OCI-LY1 (cell line): Measurements from ENCODE around the gene HTN3.

Source experiments
- H2AFZ ChIP-seq: fragments of 200-600 bp; sonication (generic), shearing (Covaris generic); 2 replicates; pipeline ENCODE4 v1.6.0; 2014; ENCODE audit warnings: antibody characterized with exemption, mild to moderate bottlenecking, low read length
- H3F3A ChIP-seq: fragments of 200-600 bp; sonication (generic), shearing (Covaris generic); 2 replicates; pipeline ENCODE4 v1.6.0; 2014; ENCODE audit warnings: mild to moderate bottlenecking, antibody characterized with exemption, low read length, moderate library complexity; ENCODE audit not compliant: insufficient read depth
- H3K27ac ChIP-seq: fragments of 200-600 bp; sonication (generic); 2 replicates; pipeline ENCODE4 v1.5.1; 2014; ENCODE audit warnings: low read length, mixed run types, mild to moderate bottlenecking, low read depth; ENCODE audit not compliant: poor library complexity, severe bottlenecking
- H3K27me3 ChIP-seq: fragments of 200-600 bp; sonication (generic); 2 replicates; pipeline ENCODE4 v1.6.0; 2014; ENCODE audit warnings: antibody characterized with exemption, mild to moderate bottlenecking, low read length, moderate library complexity; ENCODE audit not compliant: insufficient read depth
- H3K36me3 ChIP-seq: fragments of 200-600 bp; sonication (generic); 2 replicates; pipeline ENCODE4 v1.6.1; 2014; ENCODE audit warnings: mild to moderate bottlenecking, antibody characterized with exemption, low read length, moderate library complexity, mixed read lengths; ENCODE audit not compliant: insufficient read depth
- H3K4me1 ChIP-seq: fragments of 200-600 bp; sonication (generic); 2 replicates; pipeline ENCODE4 v1.5.1; 2014; ENCODE audit warnings: mild to moderate bottlenecking, low read length, moderate library complexity; ENCODE audit not compliant: insufficient read depth, severe bottlenecking
- H3K4me2 ChIP-seq: fragments of 200-600 bp; sonication (generic), shearing (Covaris generic); 2 replicates; pipeline ENCODE4 v1.6.1; 2014; ENCODE audit warnings: low read length
- H3K4me3 ChIP-seq: fragments of 200-600 bp; sonication (generic); 2 replicates; pipeline ENCODE4 v1.5.1; 2014; ENCODE audit warnings: low read length, low read depth, mild to moderate bottlenecking, mixed read lengths; ENCODE audit not compliant: poor library complexity, severe bottlenecking
- H3K79me2 ChIP-seq: fragments of 200-600 bp; shearing (Covaris generic); 2 replicates; pipeline ENCODE4 v1.6.1; 2016; ENCODE audit warnings: mixed run types, low read length, mixed read lengths; ENCODE audit not compliant: insufficient read depth
- H3K9ac ChIP-seq: fragments of 200-600 bp; sonication (generic), shearing (Covaris generic); 2 replicates; pipeline ENCODE4 v1.6.1; 2014; ENCODE audit warnings: mild to moderate bottlenecking, low read length, mixed read lengths
- H3K9me2 ChIP-seq: fragments of 200-600 bp; sonication (generic), shearing (Covaris generic); 2 replicates; pipeline ENCODE4 v1.6.1; 2014; ENCODE audit warnings: low read depth, mild to moderate bottlenecking, low read length, mixed read lengths
- H3K9me3 ChIP-seq: fragments of 200-600 bp; shearing (Covaris generic); 2 replicates; pipeline ENCODE4 v1.6.1; 2014; ENCODE audit warnings: low read length, mixed read lengths
- H4K20me1 ChIP-seq: fragments of 200-600 bp; sonication (generic), shearing (Covaris generic); 2 replicates; pipeline ENCODE4 v1.6.0; 2016; ENCODE audit warnings: mild to moderate bottlenecking, low read length; ENCODE audit not compliant: insufficient read depth
- EZH2 ChIP-seq: fragments of 200-600 bp; sonication (generic), shearing (Covaris generic); IDR thresholded peaks from 2 replicates; pipeline ENCODE4 v1.8.0; 2017; ENCODE audit warnings: borderline replicate concordance, mixed run types, mild to moderate bottlenecking, antibody characterized with exemption, low read length, moderate library complexity, mixed read lengths
- TF ChIP-seq, protein P1 (sequence below): fragments of 200-600 bp; sonication (generic), shearing (Covaris generic); IDR thresholded peaks from 2 replicates; pipeline ENCODE4 v1.5.1; 2017; ENCODE audit warnings: mild to moderate bottlenecking, antibody characterized with exemption, low read length, moderate library complexity, mixed read lengths

Gene HTN3

DNA sequence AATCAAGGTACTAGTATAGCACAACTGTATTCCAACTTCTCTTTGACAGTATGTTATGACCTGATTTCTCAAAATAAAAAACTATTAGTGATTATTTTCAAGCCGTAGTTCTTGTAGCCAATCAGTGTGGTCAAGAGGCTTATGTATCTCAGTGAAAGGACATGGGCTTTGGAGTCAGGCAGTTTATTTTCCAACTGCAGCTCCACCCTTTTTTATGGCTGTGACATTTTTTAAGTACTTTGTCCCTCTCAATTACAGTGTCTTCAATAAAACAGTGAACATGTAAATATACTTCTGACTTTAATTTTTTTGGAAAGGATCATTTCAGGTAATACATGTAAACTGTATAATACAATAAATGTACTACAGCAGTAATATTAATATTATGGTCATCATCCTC, 51.9 kb downstream of the HTN3 start:
- Histone ChIP-seq H3K79me2 (no peaks in the 10 kb centered on the region), H3K27me3 (no peaks in the 10 kb centered on the region), H2AFZ (no peak overlapping the region), H3K9me3 (no peaks in the 10 kb centered on the region), H3K4me2 (no peak overlapping the region), H3K27ac (no peak overlapping the region), H3K4me3 (no peak overlapping the region), H3K4me1 (no peaks in the 10 kb centered on the region), H3K9ac (no peak overlapping the region), H4K20me1 (no peaks in the 10 kb centered on the region), H3K9me2 (no peaks in the 10 kb centered on the region), H3K36me3 (no peaks in the 10 kb centered on the region), H3F3A (no peaks in the 10 kb centered on the region)
- TF ChIP-seq EZH2, result no peak
- TF ChIP-seq, protein P1, sequence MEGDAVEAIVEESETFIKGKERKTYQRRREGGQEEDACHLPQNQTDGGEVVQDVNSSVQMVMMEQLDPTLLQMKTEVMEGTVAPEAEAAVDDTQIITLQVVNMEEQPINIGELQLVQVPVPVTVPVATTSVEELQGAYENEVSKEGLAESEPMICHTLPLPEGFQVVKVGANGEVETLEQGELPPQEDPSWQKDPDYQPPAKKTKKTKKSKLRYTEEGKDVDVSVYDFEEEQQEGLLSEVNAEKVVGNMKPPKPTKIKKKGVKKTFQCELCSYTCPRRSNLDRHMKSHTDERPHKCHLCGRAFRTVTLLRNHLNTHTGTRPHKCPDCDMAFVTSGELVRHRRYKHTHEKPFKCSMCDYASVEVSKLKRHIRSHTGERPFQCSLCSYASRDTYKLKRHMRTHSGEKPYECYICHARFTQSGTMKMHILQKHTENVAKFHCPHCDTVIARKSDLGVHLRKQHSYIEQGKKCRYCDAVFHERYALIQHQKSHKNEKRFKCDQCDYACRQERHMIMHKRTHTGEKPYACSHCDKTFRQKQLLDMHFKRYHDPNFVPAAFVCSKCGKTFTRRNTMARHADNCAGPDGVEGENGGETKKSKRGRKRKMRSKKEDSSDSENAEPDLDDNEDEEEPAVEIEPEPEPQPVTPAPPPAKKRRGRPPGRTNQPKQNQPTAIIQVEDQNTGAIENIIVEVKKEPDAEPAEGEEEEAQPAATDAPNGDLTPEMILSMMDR, result no peak
